T-helper 1 cell treated with Interleukin-12 subunit alpha and Interleukin-12 subunit beta and Interleukin-4 antibody, amounts not matched to agents 30 ng/mL and 1 ng/mL, for 36 hours (primary cell): Measurements from ENCODE around the gene CA10. TPM values are rescaled to one million over a fixed set of nuclear protein-coding genes. Genes with fewer than 3 reads are reported as not detected.

Source experiments
- intact Hi-C: fragments of 100-400 bp; cut with micrococcal nuclease; formaldehyde crosslinking; loops from one replicate; pipeline ENCODE4 v1.15.1; 2024
- total RNA-seq: library from RNA; stranded (reverse); gene quantifications from 2 replicates; pipeline ENCODE4 v1.2.3, GENCODE V29; 2022

CA10 gene
- total RNA-seq, 1 donor from 2014 or later = not detected

- intact Hi-C loops = no loop called here
These were observed 11.1 kb downstream of the CA10 start for GRCh38 chr17:52147431-52147830.

- intact Hi-C loops = no loop called here
These were observed 13.0 kb downstream of the CA10 start for GRCh38 chr17:52145476-52145875.

GRCh38 chr17:52143542-52143941 is 15.0 kb downstream of the CA10 start:
- intact Hi-C loops = no loop called here

- intact Hi-C loops = no loop called here
These were observed 17.9 kb downstream of the CA10 start for GRCh38 chr17:52140601-52141000.

- intact Hi-C loops = no loop called here
These were observed 19.8 kb downstream of the CA10 start for GRCh38 chr17:52138752-52139151.

- intact Hi-C loops = no loop called here
These were observed 20.2 kb downstream of the CA10 start for GRCh38 chr17:52138350-52138749.

- intact Hi-C loops = no loop called here
These were observed 22.3 kb downstream of the CA10 start for GRCh38 chr17:52136166-52136565.

GRCh38 chr17:52134641-52135040 is 23.9 kb downstream of the CA10 start:
- intact Hi-C loops = no loop called here

GRCh38 chr17:52128721-52129120 is 29.8 kb downstream of the CA10 start:
- intact Hi-C loops = no loop called here

GRCh38 chr17:52124993-52125392 is 33.5 kb downstream of the CA10 start:
- intact Hi-C loops = no loop called here

- intact Hi-C loops = no loop called here
These were observed 34.0 kb downstream of the CA10 start for GRCh38 chr17:52124561-52124960.

GRCh38 chr17:52120465-52120864 is 38.0 kb downstream of the CA10 start:
- intact Hi-C loops = no loop called here

- intact Hi-C loops = no loop called here
These were observed 47.5 kb downstream of the CA10 start for GRCh38 chr17:52110923-52111581.

GRCh38 chr17:52106638-52107261 is 51.8 kb downstream of the CA10 start:
- intact Hi-C loops = loop anchor here (1.0 to 2.0 kb wide), 3 partner anchors 246 to 808 kb away; no protein-coding TSS in a partner anchor

- intact Hi-C loops = loop anchor here (1.0 to 2.0 kb wide), 3 partner anchors 245 to 807 kb away; no protein-coding TSS in a partner anchor
These were observed 52.4 kb downstream of the CA10 start for GRCh38 chr17:52106072-52106471.

- intact Hi-C loops = no loop called here
These were observed 52.9 kb downstream of the CA10 start for GRCh38 chr17:52105591-52105990.

GRCh38 chr17:52096056-52096455 is 62.5 kb downstream of the CA10 start:
- intact Hi-C loops = no loop called here

- intact Hi-C loops = no loop called here
These were observed 74.3 kb downstream of the CA10 start for GRCh38 chr17:52084176-52084575.

- intact Hi-C loops = no loop called here
These were observed 79.0 kb downstream of the CA10 start for GRCh38 chr17:52079496-52079895.

- intact Hi-C loops = no loop called here
These were observed 86.8 kb downstream of the CA10 start for GRCh38 chr17:52071712-52072111.

GRCh38 chr17:52064791-52065211 is 93.7 kb downstream of the CA10 start:
- intact Hi-C loops = no loop called here

- intact Hi-C loops = no loop called here
These were observed 109.0 kb downstream of the CA10 start for GRCh38 chr17:52049496-52049895.

- intact Hi-C loops = no loop called here
These were observed 109.5 kb downstream of the CA10 start for GRCh38 chr17:52049051-52049450.
